Measurements from ENCODE around the gene ISX.

Gene ISX

DNA sequence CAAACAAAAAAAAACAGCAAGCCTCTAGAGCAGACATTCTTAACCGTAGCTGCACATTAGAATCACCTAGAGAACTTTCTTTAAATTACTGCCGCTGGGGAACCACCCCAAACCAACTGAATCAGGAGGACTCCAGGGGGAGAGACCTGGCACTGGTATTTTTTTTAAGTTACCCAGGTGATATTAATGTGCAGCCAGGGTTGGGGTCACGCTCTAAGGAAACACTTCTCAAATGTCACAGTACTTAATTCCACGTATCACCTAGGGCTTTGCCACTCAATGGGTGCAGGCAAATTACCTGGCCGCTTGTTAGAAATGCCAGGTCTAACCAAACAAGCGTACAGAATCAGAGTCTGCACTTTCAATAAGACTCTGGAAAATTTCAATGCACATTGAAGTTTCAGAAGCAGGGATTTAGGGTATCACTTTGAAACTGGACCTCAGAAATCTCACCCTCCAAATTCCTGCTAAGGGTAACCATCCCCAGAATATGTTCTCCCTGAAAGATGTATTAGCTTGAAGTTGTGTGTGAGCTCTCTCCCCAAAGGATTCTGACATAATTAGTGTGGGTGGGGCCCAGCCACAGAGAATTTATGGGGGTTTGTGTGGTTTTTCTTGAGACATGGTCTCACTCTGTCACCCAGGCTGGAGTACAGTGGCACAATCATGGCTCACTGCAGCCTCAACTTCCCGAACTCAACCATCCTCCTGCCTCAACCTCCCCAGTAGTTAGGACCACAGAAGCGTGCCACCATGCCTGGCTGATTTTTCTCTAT is 12.7 kb upstream of the ISX start:
- DNase-seq, result no peak

- DNase-seq, result no peak
These were observed 11.9 kb upstream of the ISX start for GRCh38 chr22:35054064-35054463.

- no peak for DNase-seq
These were observed 9.5 kb upstream of the ISX start for GRCh38 chr22:35056486-35056885.

DNA sequence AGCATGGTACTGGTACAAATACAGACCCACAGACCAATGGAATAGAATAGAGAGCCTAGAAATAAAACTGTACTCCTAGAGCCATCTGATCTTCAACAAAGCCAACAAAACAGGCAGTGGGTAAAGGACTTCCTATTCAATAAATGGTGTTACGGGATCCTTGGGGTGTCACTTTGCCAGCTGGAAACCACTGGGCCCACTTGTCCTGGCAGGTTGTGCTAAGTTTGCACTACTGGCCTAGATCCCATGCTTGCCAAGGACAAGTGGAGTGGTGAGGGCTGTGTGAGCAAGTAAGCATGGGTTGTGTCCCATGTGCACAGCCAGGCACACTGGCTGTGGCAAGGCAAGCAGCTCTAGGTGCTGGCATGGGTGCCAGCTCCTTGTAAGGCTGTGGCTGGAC is 8.8 kb upstream of the ISX start:
- no peak for DNase-seq

DNA sequence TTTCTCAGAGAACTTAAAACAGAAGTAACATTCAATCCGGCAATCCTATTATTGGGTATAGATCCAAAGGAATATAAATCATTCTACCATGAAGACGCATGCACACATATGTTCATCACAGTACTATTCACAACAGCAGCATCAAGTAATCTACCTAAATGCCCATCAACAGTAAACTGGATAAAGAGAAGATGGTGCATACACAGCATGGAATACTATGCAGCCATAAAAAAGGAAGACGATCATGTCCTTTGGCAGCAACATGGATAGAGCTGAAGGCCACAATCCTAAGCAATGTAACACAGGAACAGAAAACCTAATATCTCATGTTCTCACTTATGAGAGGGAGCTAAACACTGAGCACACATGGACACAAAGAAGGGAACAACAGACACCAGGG is 6.3 kb upstream of the ISX start:
- DNase-seq, result no peak

- DNase-seq, result no peak
These were observed 1.3 kb upstream of the ISX start for GRCh38 chr22:35064664-35065063.

GRCh38 chr22:35065183-35065582 is 775 bp upstream of the ISX start:
- DNase-seq, result no peak

- DNase-seq, result no peak
These were observed 810 bp downstream of the ISX start for GRCh38 chr22:35066768-35067167.

DNA sequence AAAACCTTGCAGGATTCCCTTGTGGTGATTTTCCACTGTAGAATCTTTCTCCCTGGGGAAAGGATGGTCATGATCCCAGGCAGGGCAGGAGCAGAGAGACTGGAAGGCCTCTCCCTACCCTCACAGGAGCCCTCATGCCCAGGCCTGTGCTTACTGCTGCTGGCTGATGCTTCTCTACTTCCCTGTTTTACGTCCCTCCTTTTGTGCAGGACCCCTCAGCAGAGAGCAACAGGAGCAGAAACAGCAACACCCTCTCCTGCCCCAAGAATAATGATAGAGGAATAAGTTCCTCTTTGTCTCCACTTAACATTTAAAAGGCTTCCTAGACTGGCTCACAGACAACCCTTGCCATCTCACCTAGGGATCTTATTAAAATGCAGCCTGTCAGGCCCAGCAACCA is 3.6 kb downstream of the ISX start:
- no peak for DNase-seq

GRCh38 chr22:35070451-35071093 is 4.6 kb downstream of the ISX start:
- DNase-seq, result no peak

- DNase-seq, result no peak
These were observed 5.8 kb downstream of the ISX start for GRCh38 chr22:35071784-35072183.

GRCh38 chr22:35072925-35073324 is 7.0 kb downstream of the ISX start:
- no peak for DNase-seq

DNA sequence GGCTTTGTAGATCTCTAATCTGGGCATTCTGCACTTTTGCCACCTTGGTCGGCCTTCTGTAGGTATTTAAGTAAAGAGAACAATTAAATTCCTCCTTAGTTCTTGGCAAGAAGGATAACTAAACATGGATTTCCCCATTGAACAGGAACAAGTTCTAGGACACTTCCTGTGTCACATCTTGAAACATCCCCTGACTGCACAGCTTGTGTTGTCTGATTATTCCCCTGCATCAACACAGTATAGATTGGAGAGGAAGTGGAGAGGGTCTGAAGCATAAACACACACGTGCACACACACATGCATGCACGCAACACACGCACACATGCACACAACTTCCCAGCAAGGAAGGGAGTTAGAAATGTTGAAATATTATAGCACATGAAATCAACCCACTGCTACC is 8.6 kb downstream of the ISX start:
- DNase-seq, result no peak

- no peak for DNase-seq
These were observed 10.7 kb downstream of the ISX start for GRCh38 chr22:35076630-35077029.

GRCh38 chr22:35085621-35086020 is 19.7 kb downstream of the ISX start:
- DNase-seq, result no peak

- no peak for DNase-seq
These were observed 23.2 kb downstream of the ISX start for GRCh38 chr22:35089139-35089538.

- no peak for DNase-seq
These were observed 26.4 kb downstream of the ISX start for GRCh38 chr22:35092406-35092805.

DNA sequence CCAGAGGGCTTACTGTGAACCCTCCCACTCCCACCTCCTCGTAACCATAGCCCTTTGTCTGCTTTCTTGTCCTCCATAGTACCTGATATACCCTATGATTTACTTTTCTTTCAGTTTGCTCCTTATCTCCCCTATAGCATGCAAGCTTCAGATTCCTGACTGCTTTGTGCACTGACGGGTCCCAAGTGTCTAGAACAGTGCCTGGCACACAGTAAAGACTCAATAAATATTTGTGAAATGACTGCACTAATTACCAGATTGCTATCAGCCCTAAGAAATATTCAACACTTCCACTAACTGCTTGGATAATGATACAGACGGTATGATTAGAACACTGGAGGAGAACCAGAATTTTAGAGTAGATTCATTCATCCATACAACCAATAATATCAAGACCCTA is 33.0 kb downstream of the ISX start:
- no peak for DNase-seq

GRCh38 chr22:35099883-35100282 is 33.9 kb downstream of the ISX start:
- DNase-seq, result no peak

GRCh38 chr22:35102663-35103062 is 36.7 kb downstream of the ISX start:
- DNase-seq, result no peak

DNA sequence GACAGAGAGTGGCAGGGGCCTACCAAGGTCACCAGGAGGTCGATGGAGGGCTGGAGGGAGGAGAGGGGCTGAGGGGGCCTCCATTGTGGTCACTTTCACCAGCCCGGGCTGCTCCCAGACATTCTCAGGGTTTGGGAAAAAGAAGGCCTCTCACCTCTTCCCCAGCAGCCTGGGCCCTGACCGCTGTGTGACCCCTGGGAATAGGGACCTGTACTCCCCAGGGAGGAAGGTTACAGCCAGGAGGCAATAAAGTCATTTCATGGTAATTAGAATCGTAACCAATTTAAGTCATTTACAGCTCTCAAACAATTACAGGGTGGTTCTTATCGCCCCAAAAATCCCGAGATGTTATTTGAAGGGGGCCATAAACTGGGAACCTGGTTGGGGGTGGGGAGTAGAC is 37.8 kb downstream of the ISX start:
- no peak for DNase-seq

GRCh38 chr22:35104491-35104890 is 38.5 kb downstream of the ISX start:
- no peak for DNase-seq

DNA sequence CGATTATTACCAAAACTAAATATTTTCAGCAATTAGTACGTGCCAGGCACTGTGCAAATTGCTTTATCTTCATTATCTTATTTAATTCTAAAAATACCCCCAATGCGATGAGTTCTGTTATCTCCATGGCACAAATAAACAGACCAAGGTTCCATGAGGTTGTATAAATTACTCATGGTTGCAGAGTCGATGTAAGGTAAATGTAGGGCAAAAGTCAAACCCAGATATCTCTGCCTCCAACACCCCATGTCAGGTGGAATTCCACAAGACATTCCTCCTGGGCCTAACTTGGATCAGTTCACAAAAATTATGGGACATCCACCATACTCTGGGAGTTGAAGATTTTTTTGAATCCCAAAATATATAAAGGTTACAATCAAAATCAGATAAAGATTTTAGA is 43.7 kb downstream of the ISX start:
- no peak for DNase-seq

- no peak for DNase-seq
These were observed 45.3 kb downstream of the ISX start for GRCh38 chr22:35111244-35111643.

- DNase-seq, result no peak
These were observed 47.4 kb downstream of the ISX start for GRCh38 chr22:35113341-35113740.
